Measurements from ENCODE around the gene APRT. TPM values are rescaled to one million over a fixed set of nuclear protein-coding genes. Genes with fewer than 3 reads are reported as not detected.

Gene APRT
- 127 TPM for polyA plus RNA-seq (2013, experiment 1 of 4)
- 120 TPM for polyA plus RNA-seq (2013, experiment 2 of 4)
- 112 TPM for polyA plus RNA-seq (2013, experiment 3 of 4)
- polyA plus RNA-seq (2013, experiment 4 of 4) = 117 TPM

- H3K27ac ChIP-seq (ENCODE audit: insufficient read depth, low read depth, low read length, poor library complexity, severe bottlenecking) = peak within 1 kb of the TSS; percentile 97
- no peaks in the 10 kb centered on the region for H3K27me3 ChIP-seq (ENCODE audit: control insufficient read depth, insufficient read depth, low read length, poor library complexity, severe bottlenecking)
- 0 to 1% methylated on average over 84 of the region's 84 CpGs for WGBS, 2 experiments
Measured at GRCh38 chr16:88811769-88812512, at the start of gene APRT. Gene APRT, minus strand, starts transcription at chr16:88811928. Its CDS starts 29 bp downstream, at chr16:88811899.

GRCh38 chr16:88861359-88861758, 49.6 kb upstream of the APRT start:
- WGBS, 2 experiments = 96% methylated on average over 19 of the region's 19 CpGs
- Histone ChIP-seq H3K4me3 (ENCODE audit: insufficient read depth, low read depth, low read length) (no peak overlapping the region), H3K4me1 (ENCODE audit: control insufficient read depth, insufficient read depth, low read length) (peaks cover 4% of the 10 kb centered on the region), H3K36me3 (ENCODE audit: control insufficient read depth, insufficient read depth, low read length) (peaks cover 13% of the 10 kb centered on the region), H3K27ac (ENCODE audit: insufficient read depth, low read depth, low read length, poor library complexity, severe bottlenecking) (no peak overlapping the region), H3K27me3 (ENCODE audit: control insufficient read depth, insufficient read depth, low read length, poor library complexity, severe bottlenecking) (no peaks in the 10 kb centered on the region), H3K9me3 (ENCODE audit: control insufficient read depth, low read length) (no peaks in the 10 kb centered on the region)

More at GRCh38 chr16:88811769-88812512, at the start of gene APRT:
- H3K4me1 ChIP-seq (ENCODE audit: control insufficient read depth, insufficient read depth, low read length) = no peaks in the 10 kb centered on the region
- no peaks in the 10 kb centered on the region for H3K9me3 ChIP-seq (ENCODE audit: control insufficient read depth, low read length)
- H3K36me3 ChIP-seq (ENCODE audit: control insufficient read depth, insufficient read depth, low read length) = peaks cover 15% of the 10 kb centered on the region
- H3K4me3 ChIP-seq (ENCODE audit: insufficient read depth, low read depth, low read length) = peak within 1 kb of the TSS; percentile 69

GRCh38 chr16:88859381-88860091, 47.8 kb upstream of the APRT start:
- peaks cover 13% of the 10 kb centered on the region for H3K36me3 ChIP-seq (ENCODE audit: control insufficient read depth, insufficient read depth, low read length)
- no peaks in the 10 kb centered on the region for H3K27me3 ChIP-seq (ENCODE audit: control insufficient read depth, insufficient read depth, low read length, poor library complexity, severe bottlenecking)
- no peak overlapping the region for H3K27ac ChIP-seq (ENCODE audit: insufficient read depth, low read depth, low read length, poor library complexity, severe bottlenecking)
- H3K9me3 ChIP-seq (ENCODE audit: control insufficient read depth, low read length) = no peaks in the 10 kb centered on the region
- 95 to 96% methylated on average over 20 of the region's 20 CpGs for WGBS, 2 experiments
- peaks cover 10% of the 10 kb centered on the region for H3K4me1 ChIP-seq (ENCODE audit: control insufficient read depth, insufficient read depth, low read length)
- no peak overlapping the region for H3K4me3 ChIP-seq (ENCODE audit: insufficient read depth, low read depth, low read length)

- peak overlapping the region; percentile 98 for H3K4me3 ChIP-seq (ENCODE audit: insufficient read depth, low read depth, low read length)
- H3K27ac ChIP-seq (ENCODE audit: insufficient read depth, low read depth, low read length, poor library complexity, severe bottlenecking) = no peak overlapping the region
- peaks cover 13% of the 10 kb centered on the region for H3K36me3 ChIP-seq (ENCODE audit: control insufficient read depth, insufficient read depth, low read length)
- no peaks in the 10 kb centered on the region for H3K9me3 ChIP-seq (ENCODE audit: control insufficient read depth, low read length)
- peaks cover 10% of the 10 kb centered on the region for H3K4me1 ChIP-seq (ENCODE audit: control insufficient read depth, insufficient read depth, low read length)
- WGBS, 2 experiments = 19 to 21% methylated on average over 12 of the region's 12 CpGs
- no peaks in the 10 kb centered on the region for H3K27me3 ChIP-seq (ENCODE audit: control insufficient read depth, insufficient read depth, low read length, poor library complexity, severe bottlenecking)
Measured at GRCh38 chr16:88857728-88858339, 46.1 kb upstream of the APRT start.

GRCh38 chr16:88856828-88857727, 45.4 kb upstream of the APRT start, which contains the start of the genes GALNS and TRAPPC2L:
Gene GALNS, minus strand, starts transcription at chr16:88856947. Its CDS starts 70 bp downstream, at chr16:88856877.
Gene TRAPPC2L, plus strand, starts transcription at chr16:88857127. Its CDS starts 24 bp downstream, at chr16:88857151.
- peak within 1 kb of the TSS; percentile 60 for H3K27ac ChIP-seq (ENCODE audit: insufficient read depth, low read depth, low read length, poor library complexity, severe bottlenecking)
- 0 to 1% methylated on average over 87 of the region's 87 CpGs for WGBS, 2 experiments
- peak within 1 kb of the TSS; percentile 98 for H3K4me3 ChIP-seq (ENCODE audit: insufficient read depth, low read depth, low read length)
- no peaks in the 10 kb centered on the region for H3K9me3 ChIP-seq (ENCODE audit: control insufficient read depth, low read length)
- peaks cover 13% of the 10 kb centered on the region for H3K36me3 ChIP-seq (ENCODE audit: control insufficient read depth, insufficient read depth, low read length)
- no peaks in the 10 kb centered on the region for H3K27me3 ChIP-seq (ENCODE audit: control insufficient read depth, insufficient read depth, low read length, poor library complexity, severe bottlenecking)
- H3K4me1 ChIP-seq (ENCODE audit: control insufficient read depth, insufficient read depth, low read length) = peaks cover 10% of the 10 kb centered on the region

GRCh38 chr16:88856122-88856827, 44.5 kb upstream of the APRT start:
- Histone ChIP-seq H3K27ac (ENCODE audit: insufficient read depth, low read depth, low read length, poor library complexity, severe bottlenecking) (no peak overlapping the region), H3K9me3 (ENCODE audit: control insufficient read depth, low read length) (no peaks in the 10 kb centered on the region), H3K36me3 (ENCODE audit: control insufficient read depth, insufficient read depth, low read length) (peaks cover 13% of the 10 kb centered on the region), H3K27me3 (ENCODE audit: control insufficient read depth, insufficient read depth, low read length, poor library complexity, severe bottlenecking) (no peaks in the 10 kb centered on the region), H3K4me3 (ENCODE audit: insufficient read depth, low read depth, low read length) (peak overlapping the region; percentile 98), H3K4me1 (ENCODE audit: control insufficient read depth, insufficient read depth, low read length) (peaks cover 10% of the 10 kb centered on the region)
- 5% methylated on average over 40 to 41 of the region's 53 CpGs for WGBS, 2 experiments

GRCh38 chr16:88855736-88856121, 44.0 kb upstream of the APRT start:
- Histone ChIP-seq H3K4me3 (ENCODE audit: insufficient read depth, low read depth, low read length) (peak overlapping the region; percentile 98), H3K36me3 (ENCODE audit: control insufficient read depth, insufficient read depth, low read length) (peaks cover 13% of the 10 kb centered on the region), H3K4me1 (ENCODE audit: control insufficient read depth, insufficient read depth, low read length) (peaks cover 10% of the 10 kb centered on the region), H3K27ac (ENCODE audit: insufficient read depth, low read depth, low read length, poor library complexity, severe bottlenecking) (no peak overlapping the region), H3K9me3 (ENCODE audit: control insufficient read depth, low read length) (no peaks in the 10 kb centered on the region), H3K27me3 (ENCODE audit: control insufficient read depth, insufficient read depth, low read length, poor library complexity, severe bottlenecking) (no peaks in the 10 kb centered on the region)
- WGBS, 2 experiments = 84 to 87% methylated on average over 13 of the region's 13 CpGs

GRCh38 chr16:88855176-88855575, 43.4 kb upstream of the APRT start:
- Histone ChIP-seq H3K4me3 (ENCODE audit: insufficient read depth, low read depth, low read length) (no peak overlapping the region), H3K27me3 (ENCODE audit: control insufficient read depth, insufficient read depth, low read length, poor library complexity, severe bottlenecking) (no peaks in the 10 kb centered on the region), H3K9me3 (ENCODE audit: control insufficient read depth, low read length) (no peaks in the 10 kb centered on the region), H3K27ac (ENCODE audit: insufficient read depth, low read depth, low read length, poor library complexity, severe bottlenecking) (no peak overlapping the region), H3K4me1 (ENCODE audit: control insufficient read depth, insufficient read depth, low read length) (peaks cover 10% of the 10 kb centered on the region), H3K36me3 (ENCODE audit: control insufficient read depth, insufficient read depth, low read length) (peaks cover 7% of the 10 kb centered on the region)
- WGBS, 2 experiments = 95 to 96% methylated on average over 8 of the region's 8 CpGs
